Calu3 (cell line): ENCODE results near the gene FOXO4. TPM values are rescaled to one million over a fixed set of nuclear protein-coding genes. Genes with fewer than 3 reads are reported as not detected.

Experiments
- BruUV-seq: library from RNA; stranded (reverse); fragments of 400-500 nt; replicated peaks from 2 replicates; lab custom pipeline; 2021; lab: Mats Ljungman, UMichigan
- CTCF ChIA-PET: fragments of 300-600 bp; sonication (Branson Sonifier 250); formaldehyde crosslinking; loops from one replicate; lab custom pipeline; 2022; ENCODE audit warnings: antibody characterized with exemption; lab: Charles Lee
- DNase-seq: peaks from one replicate; pipeline ENCODE4 v3.0.0; 2022
- H3K27ac Mint-ChIP-seq: one replicate; pipeline ENCODE4 v1.8.0; 2022; ENCODE audit warnings: mixed read lengths; ENCODE audit not compliant: unreplicated experiment
- H3K27me3 Mint-ChIP-seq: one replicate; pipeline ENCODE4 v1.8.0; 2022; ENCODE audit warnings: mixed read lengths; ENCODE audit not compliant: unreplicated experiment
- H3K36me3 Mint-ChIP-seq: one replicate; pipeline ENCODE4 v1.8.0; 2022; ENCODE audit warnings: mild to moderate bottlenecking, moderate library complexity, mixed read lengths; ENCODE audit not compliant: insufficient read depth, unreplicated experiment
- H3K4me1 Mint-ChIP-seq: one replicate; pipeline ENCODE4 v1.8.0; 2022; ENCODE audit warnings: mild to moderate bottlenecking, low read depth, mixed read lengths; ENCODE audit not compliant: unreplicated experiment
- H3K4me3 Mint-ChIP-seq: one replicate; pipeline ENCODE4 v1.8.0; 2022; ENCODE audit warnings: mild to moderate bottlenecking, low read depth, moderate library complexity, mixed read lengths; ENCODE audit not compliant: unreplicated experiment
- H3K9me3 Mint-ChIP-seq: one replicate; pipeline ENCODE4 v1.8.0; 2022; ENCODE audit warnings: low read depth, mixed read lengths; ENCODE audit not compliant: unreplicated experiment
- CTCF ChIP-seq: fragments of 200-600 bp; IDR thresholded peaks from one replicate; pipeline ENCODE4 v1.8.0; 2022; ENCODE audit warnings: antibody characterized with exemption; ENCODE audit not compliant: unreplicated experiment
- intact Hi-C: fragments of 100-400 bp; cut with micrococcal nuclease; formaldehyde crosslinking; loops from one replicate; pipeline ENCODE4 v1.10.0; 2022; ENCODE audit not compliant: unreplicated experiment
- total RNA-seq: library from RNA; stranded (reverse); gene quantifications from 2 replicates; pipeline ENCODE4 v1.2.3, GENCODE V29; 2022

The FOXO4 gene
- total RNA-seq, 1 experiment from 2014 or later, result 9.8 TPM

- Mint-ChIP-seq H3K27me3 (no peaks in the 10 kb centered on the region), H3K4me3 (peak within 1 kb of the TSS; percentile 48), H3K9me3 (no peaks in the 10 kb centered on the region), H3K36me3 (peaks cover 15% of the 10 kb centered on the region), H3K27ac (no peak within 1 kb of the TSS), H3K4me1 (no peaks in the 10 kb centered on the region)
- TF ChIP-seq CTCF, result no peak
- intact Hi-C loops, result no loop called here
- no TSS peak for BruUV-seq
- CTCF ChIA-PET, result no interaction called here
- no peak for DNase-seq
Observed at GRCh38 chrX:71144651-71145050, 49.0 kb downstream of the FOXO4 start, which contains the start of gene NLGN3. Gene NLGN3, plus strand, starts transcription at chrX:71144841. Its CDS starts 2,909 bp downstream, at chrX:71147750.

- no peaks in the 10 kb centered on the region for H3K9me3 Mint-ChIP-seq
- CTCF ChIA-PET, result no interaction called here
Observed at GRCh38 chrX:71147496-71148277, 52.0 kb downstream of the FOXO4 start.

GRCh38 chrX:71148278-71148663 lies 52.6 kb downstream of the FOXO4 start:
- no TSS peak for BruUV-seq
- TF ChIP-seq CTCF, result no peak
- no peaks in the 10 kb centered on the region for H3K4me1 Mint-ChIP-seq
- H3K27me3 Mint-ChIP-seq, result peaks cover 22% of the 10 kb centered on the region
- H3K36me3 Mint-ChIP-seq, result peaks cover 11% of the 10 kb centered on the region
- no peak for DNase-seq
- H3K27ac Mint-ChIP-seq, result no peak overlapping the region
- CTCF ChIA-PET, result no interaction called here
- no peak overlapping the region for H3K4me3 Mint-ChIP-seq
- no peaks in the 10 kb centered on the region for H3K9me3 Mint-ChIP-seq
- intact Hi-C loops, result no loop called here

More at GRCh38 chrX:71147496-71148277, 52.0 kb downstream of the FOXO4 start:
- Mint-ChIP-seq H3K4me3 (no peak overlapping the region), H3K27me3 (peaks cover 16% of the 10 kb centered on the region), H3K36me3 (peaks cover 11% of the 10 kb centered on the region), H3K27ac (no peak overlapping the region), H3K4me1 (no peaks in the 10 kb centered on the region)
- TF ChIP-seq CTCF, result no peak
- no peak for DNase-seq
- BruUV-seq, result no TSS peak
- intact Hi-C loops, result no loop called here

- Mint-ChIP-seq H3K9me3 (no peaks in the 10 kb centered on the region), H3K36me3 (peaks cover 4% of the 10 kb centered on the region), H3K4me3 (no peak overlapping the region), H3K27ac (no peak overlapping the region), H3K4me1 (no peaks in the 10 kb centered on the region), H3K27me3 (peaks cover 43% of the 10 kb centered on the region)
- intact Hi-C loops, result no loop called here
- CTCF ChIA-PET, result no interaction called here
- no TSS peak for BruUV-seq
- DNase-seq, result no peak
- no peak for TF ChIP-seq CTCF
Observed at GRCh38 chrX:71151366-71151765, 55.7 kb downstream of the FOXO4 start.

Other genes starting within 250 kb of the FOXO4 start
- gene TEX11, start 187.1 kb upstream of the FOXO4 start, total RNA-seq, result not detected in 2 replicates
- gene SLC7A3, start 164.8 kb upstream of the FOXO4 start, total RNA-seq, result not detected in 2 replicates
- 82.7 and 82.8 TPM in 2 replicates for gene SNX12, start 27.5 kb upstream of the FOXO4 start, total RNA-seq
- not detected in 2 replicates for gene CXorf65, start 10.9 kb downstream of the FOXO4 start, total RNA-seq
- gene IL2RG, start 15.7 kb downstream of the FOXO4 start, total RNA-seq, result 0.57 and 3.6 TPM in 2 replicates
- gene MED12, start 22.7 kb downstream of the FOXO4 start, total RNA-seq, result 53.3 and 56.2 TPM in 2 replicates
- gene NLGN3, start 49.0 kb downstream of the FOXO4 start, total RNA-seq, result 2.1 and 2.3 TPM in 2 replicates
- gene GJB1, start 127.4 kb downstream of the FOXO4 start, total RNA-seq, result 80.4 and 96.9 TPM in 2 replicates
- gene ZMYM3, start 158.3 kb downstream of the FOXO4 start, total RNA-seq, result 42.9 and 45.7 TPM in 2 replicates
- gene NONO, start 187.8 kb downstream of the FOXO4 start, total RNA-seq, result 520 and 576 TPM in 2 replicates
- 7.1 and 8.1 TPM in 2 replicates for gene ITGB1BP2, start 205.9 kb downstream of the FOXO4 start, total RNA-seq